Vagina (tissue), 2 donors: ENCODE results near the gene ATP6V0D1.

Experiments used
- CTCF ChIP-seq, 3 experiments: fragments of 450-650 bp in 2 of 3; fragments of 200-600 bp in 1 of 3; sonication (generic) in 1 of 3; IDR thresholded peaks; one replicate each; pipeline ENCODE4 v1.5.1; 2017 to 2019; ENCODE audit warnings: antibody characterized with exemption in 3 of 3, mild to moderate bottlenecking in 2 of 3, moderate library complexity in 2 of 3
- POLR2A ChIP-seq, 2 donors: fragments of 450-650 bp; IDR thresholded peaks; one replicate each; pipeline ENCODE4 v1.6.1; 2017; ENCODE audit warnings: antibody characterized with exemption in 2 of 2, mild to moderate bottlenecking in 2 of 2, moderate library complexity in 2 of 2
- POLR2AphosphoS5 ChIP-seq, 2 donors: sonication (generic); formaldehyde crosslinking; IDR thresholded peaks; one replicate each; pipeline ENCODE4 v1.9.0; 2017; ENCODE audit warnings: antibody characterized with exemption in 2 of 2, mild to moderate bottlenecking in 2 of 2, low read depth in 1 of 2; ENCODE audit not compliant: insufficient read depth in 1 of 2

GRCh38 chr16:67516296-67517154, 35.6 kb upstream of the ATP6V0D1 start:
- no peak for TF ChIP-seq POLR2AphosphoS5 (IDR thresholded peaks at IDR 0.05; ENCODE audit: insufficient read depth in 1 of 2, low read depth in 1 of 2)
- no peak for TF ChIP-seq POLR2A (IDR thresholded peaks at IDR 0.05)
- no peak for TF ChIP-seq CTCF (IDR thresholded peaks at IDR 0.05)
